B cell (primary cell): ENCODE data around the gene IGFBP7. TPM values are rescaled to one million over a fixed set of nuclear protein-coding genes. Genes with fewer than 3 reads are reported as not detected.
"Not testable (repeated sequence)": the region's sequence is repeated elsewhere in the genome, so short reads cannot be mapped to it uniquely, and the experiment has no call there.

ENCODE experiments used
- ATAC-seq: fragments of 200-7000 bp; cut with Tn5 transposase; one replicate; pipeline ENCODE4 v1.10.0; 2021; ENCODE audit warnings: low read depth, mild to moderate bottlenecking, moderate number of reproducible peaks, moderate library complexity
- CTCF ChIA-PET: fragments of 350-600 bp; sonication (Branson Sonifier 250); formaldehyde crosslinking; loops from one replicate; lab custom pipeline; 2021; ENCODE audit warnings: antibody characterized with exemption, inconsistent platforms; lab: Charles Lee
- POLR2A ChIA-PET: fragments of 350-600 bp; sonication (Branson Sonifier 250); formaldehyde crosslinking; loops from one replicate; lab custom pipeline; 2021; ENCODE audit warnings: antibody characterized with exemption; lab: Charles Lee
- DNase-seq: peaks from one replicate; pipeline ENCODE4 v3.0.0; 2013
- H2AFZ ChIP-seq: 2 replicates; pipeline ENCODE4 v1.6.1; 2012; ENCODE audit warnings: mild to moderate bottlenecking, low read depth, low read length; ENCODE audit not compliant: insufficient read depth, poor library complexity, severe bottlenecking
- H3K27ac ChIP-seq, 2 donors: 1 replicate in 1 of 2; 2 replicates in 1 of 2; pipeline ENCODE4 v1.5.1; 2012 to 2013; ENCODE audit warnings: low read length in 2 of 2, mild to moderate bottlenecking in 2 of 2, moderate library complexity in 1 of 2
- H3K27me3 ChIP-seq, 4 experiments: fragments of 200-600 bp in 1 of 4; sonication (generic) in 1 of 4; replicated peaks in 1 of 4; 1 replicate in 2 of 4; 2 replicates in 2 of 4; pipeline versions ENCODE4 v1.6.1 to v1.7.0; 2013 to 2016; ENCODE audit warnings: low read length in 3 of 4, mild to moderate bottlenecking in 2 of 4, mixed read lengths in 1 of 4, moderate library complexity in 1 of 4; ENCODE audit not compliant: insufficient read depth in 4 of 4, control insufficient read depth in 3 of 4; ENCODE audit errors: control extremely low read depth in 1 of 4
- H3K36me3 ChIP-seq, 2 experiments: replicated peaks in 1 of 2; 1 replicate in 1 of 2; 2 replicates in 1 of 2; pipeline versions ENCODE4 v1.6.1 to v1.7.1; 2013; ENCODE audit warnings: low read length in 1 of 2; ENCODE audit not compliant: insufficient read depth in 2 of 2, control insufficient read depth in 1 of 2; ENCODE audit errors: control extremely low read depth in 1 of 2, extremely low read depth in 1 of 2
- H3K4me1 ChIP-seq, 2 donors: fragments of 200-600 bp in 1 of 2; sonication (generic) in 1 of 2; 1 replicate in 1 of 2; 2 replicates in 1 of 2; pipeline versions ENCODE4 v1.5.1 to v1.6.1; 2013 to 2017; ENCODE audit warnings: low read length in 2 of 2; ENCODE audit not compliant: control insufficient read depth in 2 of 2, insufficient read depth in 2 of 2
- H3K4me2 ChIP-seq: replicated peaks from 2 replicates; pipeline ENCODE3; 2012; ENCODE audit warnings: mild to moderate bottlenecking, low read depth, low read length; ENCODE audit not compliant: poor library complexity, severe bottlenecking
- H3K4me3 ChIP-seq, 5 experiments: fragments of 200-600 bp in 1 of 5; sonication (generic) in 1 of 5; 1 replicate in 3 of 5; 2 replicates in 2 of 5; pipeline versions ENCODE4 v1.5.1 to v1.7.0; 2011 to 2016; ENCODE audit warnings: low read length in 4 of 5, mild to moderate bottlenecking in 4 of 5, low read depth in 2 of 5, control low read depth in 1 of 5, moderate library complexity in 1 of 5; ENCODE audit not compliant: insufficient read depth in 1 of 5; ENCODE audit errors: control extremely low read depth in 1 of 5, extremely low read depth in 1 of 5
- H3K79me2 ChIP-seq: fragments of 200-600 bp; sonication (generic); one replicate; pipeline ENCODE4 v1.6.0; 2016; ENCODE audit warnings: low read length; ENCODE audit not compliant: control insufficient read depth, insufficient read depth
- H3K9ac ChIP-seq: fragments of 200-600 bp; sonication (generic); 2 replicates; pipeline ENCODE4 v1.6.1; 2017; ENCODE audit warnings: mild to moderate bottlenecking, low read length, moderate library complexity
- H3K9me3 ChIP-seq, 3 donors: one replicate each; pipeline versions ENCODE4 v1.6.1 to v1.7.1; 2013; ENCODE audit warnings: low read length in 2 of 3; ENCODE audit not compliant: control insufficient read depth in 2 of 3, insufficient read depth in 1 of 3; ENCODE audit errors: control extremely low read depth in 1 of 3
- H4K20me1 ChIP-seq: 2 replicates; pipeline ENCODE4 v1.6.0; 2012; ENCODE audit warnings: mild to moderate bottlenecking, low read length; ENCODE audit not compliant: insufficient read depth, control insufficient read depth, poor library complexity, severe bottlenecking
- H3K27ac Mint-ChIP-seq: one replicate; pipeline ENCODE4 v1.8.0; 2021; ENCODE audit warnings: mixed read lengths
- H3K27me3 Mint-ChIP-seq: one replicate; pipeline ENCODE4 v1.8.0; 2021; ENCODE audit warnings: mixed read lengths
- H3K4me1 Mint-ChIP-seq: one replicate; pipeline ENCODE4 v1.8.0; 2021; ENCODE audit warnings: mixed read lengths
- H3K4me3 Mint-ChIP-seq: one replicate; pipeline ENCODE4 v1.8.0; 2021; ENCODE audit warnings: mixed read lengths
- H3K9me3 Mint-ChIP-seq: one replicate; pipeline ENCODE4 v1.8.0; 2022; ENCODE audit warnings: mixed read lengths; ENCODE audit not compliant: insufficient read depth
- CTCF ChIP-seq: fragments of 200-600 bp; IDR thresholded peaks from one replicate; pipeline ENCODE4 v1.8.0; 2022; ENCODE audit warnings: antibody characterized with exemption, mild to moderate bottlenecking
- EZH2 ChIP-seq: IDR thresholded peaks from 2 replicates; pipeline ENCODE4 v1.6.1; 2012; ENCODE audit warnings: borderline replicate concordance, low read depth, mild to moderate bottlenecking, moderate library complexity, low read length; ENCODE audit not compliant: insufficient read depth, poor library complexity, severe bottlenecking
- WGBS: methylation state at CpG from one replicate; pipeline ENCODE4 v1.1.5; 2013; ENCODE audit warnings: missing lambda C conversion rate; ENCODE audit not compliant: insufficient coverage; 5-methylcytosine and 5-hydroxymethylcytosine counted together
- intact Hi-C: fragments of 100-400 bp; cut with micrococcal nuclease; formaldehyde crosslinking; loops from one replicate; pipeline ENCODE4 v1.10.0; 2022
- polyA plus RNA-seq: library from polyadenylated mRNA; depleted of rRNA; stranded (reverse); fragments of >200 nt; gene quantifications from 2 replicates; pipeline ENCODE4 v1.2.3, GENCODE V29; 2012
- total RNA-seq, 2 donors: library from RNA; stranded (reverse); fragments of 120-200 nt in 1 of 2; gene quantifications; 1 replicate in 1 of 2; 2 replicates in 1 of 2; pipeline versions ENCODE4 v1.2.3 to v1.2.4, GENCODE V29; 2013 to 2022

The IGFBP7 gene
- total and polyA plus RNA-seq, 2 donors (not counting 1 experiment from before 2014, with no cell fraction given), result 0.37 TPM; not detected in 1

- Histone ChIP-seq H2AFZ (no peak overlapping the region), H3K4me1 (no peaks in the 10 kb centered on the region), H3K27ac (no peak overlapping the region), H3K9ac (no peak overlapping the region), H3K36me3 (no peaks in the 10 kb centered on the region), H4K20me1 (no peaks in the 10 kb centered on the region), H3K4me2 (no peak overlapping the region), H3K4me3 (no peak overlapping the region), H3K9me3 (peaks cover 0 to 4% (median 0%) of the 10 kb centered on the region in 3 donors), H3K27me3 (no peaks in the 10 kb centered on the region), H3K79me2 (no peaks in the 10 kb centered on the region)
- WGBS, result 70% methylated on average over 2 of the region's 3 CpGs
- DNase-seq (no peak), ATAC-seq (no peak)
- CTCF ChIA-PET, result no interaction called here
- H3K27me3 Mint-ChIP-seq, result peaks cover 22% of the 10 kb centered on the region
- H3K4me3 Mint-ChIP-seq, result no peak overlapping the region
- H3K27ac Mint-ChIP-seq, result no peak overlapping the region
- no peaks in the 10 kb centered on the region for H3K9me3 Mint-ChIP-seq
- intact Hi-C loops, result no loop called here
- H3K4me1 Mint-ChIP-seq, result no peaks in the 10 kb centered on the region
- no peak for TF ChIP-seq EZH2
- no peak for TF ChIP-seq CTCF
- POLR2A ChIA-PET, result no interaction called here
These were observed 59.1 kb downstream of the IGFBP7 start for GRCh38 chr4:57051095-57051494.

DNA sequence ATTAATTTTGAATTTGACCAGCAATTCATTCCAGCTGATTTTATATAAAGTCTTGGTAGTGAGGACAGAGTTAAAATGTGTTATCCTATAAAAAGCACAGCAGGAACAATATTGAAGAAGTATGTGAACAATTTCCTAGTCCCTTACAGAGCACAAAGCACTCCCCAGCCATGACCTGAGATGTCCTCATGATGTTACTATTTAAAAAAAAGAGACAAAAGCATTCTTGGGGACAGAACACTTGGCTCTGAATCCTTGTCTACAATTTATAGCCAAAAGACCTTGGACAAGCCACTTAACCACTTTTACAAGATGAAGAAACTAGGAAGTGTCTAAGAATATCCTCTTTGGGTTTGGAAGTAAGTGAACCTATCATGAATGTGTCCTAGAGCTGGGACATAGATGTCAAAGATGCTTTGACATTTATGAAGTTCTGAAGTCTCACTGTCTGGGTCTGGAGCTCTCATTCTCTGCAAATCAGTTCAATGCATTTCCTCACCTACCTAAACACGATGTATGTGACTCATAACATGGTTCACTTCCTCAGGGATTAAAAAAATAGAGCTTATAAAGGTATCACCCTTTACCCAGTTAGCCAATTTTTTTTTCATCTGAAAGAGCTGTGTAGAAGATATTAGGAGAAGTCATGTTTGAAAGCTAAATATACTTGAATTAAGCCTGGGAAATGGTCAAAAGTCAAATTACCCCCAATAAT, 61.4 kb downstream of the IGFBP7 start:
- TF ChIP-seq EZH2 (no peak), CTCF (no peak)
- no peak overlapping the region for H3K4me3 Mint-ChIP-seq
- no peak overlapping the region for H3K27ac Mint-ChIP-seq
- peaks cover 0 to 4% (median 0%) of the 10 kb centered on the region in 3 donors for H3K9me3 ChIP-seq
- H3K4me1 ChIP-seq, result no peaks in the 10 kb centered on the region
- H3K27me3 ChIP-seq, result no peaks in the 10 kb centered on the region
- POLR2A ChIA-PET, result no interaction called here
- intact Hi-C loops, result no loop called here
- WGBS, result no CpG with 5 or more reads among the region's 1 CpG
- peaks cover 21% of the 10 kb centered on the region for H3K27me3 Mint-ChIP-seq
- no peaks in the 10 kb centered on the region for H4K20me1 ChIP-seq
- H3K4me1 Mint-ChIP-seq, result no peaks in the 10 kb centered on the region
- H3K9me3 Mint-ChIP-seq, result no peaks in the 10 kb centered on the region
- no peak for ATAC-seq
- H3K36me3 ChIP-seq, result no peaks in the 10 kb centered on the region
- H3K4me2 ChIP-seq, result no peak overlapping the region
- no peak overlapping the region for H3K9ac ChIP-seq
- H2AFZ ChIP-seq, result no peak overlapping the region
- no peak overlapping the region for H3K27ac ChIP-seq
- CTCF ChIA-PET, result no interaction called here
- no peaks in the 10 kb centered on the region for H3K79me2 ChIP-seq
- no peak for DNase-seq
- H3K4me3 ChIP-seq, result no peak overlapping the region

- H3K4me3 Mint-ChIP-seq, H3K4me2 ChIP-seq, H3K9ac ChIP-seq, H3K79me2 ChIP-seq, H3K9me3 ChIP-seq, POLR2A ChIA-PET, ATAC-seq, H3K4me1 ChIP-seq, CTCF ChIA-PET, H3K4me3 ChIP-seq, H3K4me1 Mint-ChIP-seq, H2AFZ ChIP-seq, H3K27ac Mint-ChIP-seq, H3K9me3 Mint-ChIP-seq, H3K27ac ChIP-seq, H3K27me3 ChIP-seq, H4K20me1 ChIP-seq, H3K36me3 ChIP-seq, intact Hi-C loops, DNase-seq: not testable (repeated sequence)
- WGBS, result 89% methylated on average over 3 of the region's 6 CpGs
- H3K27me3 Mint-ChIP-seq, result peaks cover 19% of the 10 kb centered on the region
These were observed 63.1 kb downstream of the IGFBP7 start for GRCh38 chr4:57047046-57047445.
